HAP-1 (cell line): ENCODE data around the gene FSCN2.

Experiments
- DNase-seq, 2 experiments: peaks; one replicate each; pipeline ENCODE4 v3.0.0-alpha.2; 2016 to 2020; ENCODE audit warnings: low spot score in 2 of 2
- H3K27me3 ChIP-seq: fragments of 250-450 bp; sonication (Bioruptor Pico); 2 replicates; pipeline ENCODE4 v1.5.1; 2020; ENCODE audit warnings: low read depth, mild to moderate bottlenecking, moderate library complexity
- H3K36me3 ChIP-seq: fragments of 250-450 bp; sonication (Bioruptor Pico); replicated peaks from 2 replicates; pipeline ENCODE4 v1.5.1; 2020; ENCODE audit warnings: mild to moderate bottlenecking
- H3K4me1 ChIP-seq: fragments of 250-450 bp; sonication (Bioruptor Pico); 2 replicates; pipeline ENCODE4 v1.5.1; 2020; ENCODE audit warnings: mild to moderate bottlenecking
- H3K4me3 ChIP-seq: fragments of 250-450 bp; sonication (Bioruptor Pico); 2 replicates; pipeline ENCODE4 v1.5.1; 2020; ENCODE audit warnings: mild to moderate bottlenecking, moderate library complexity
- H3K9me3 ChIP-seq: fragments of 250-450 bp; sonication (Bioruptor Pico); 2 replicates; pipeline ENCODE4 v1.5.1; 2020; ENCODE audit warnings: mild to moderate bottlenecking, moderate library complexity
- in situ Hi-C: fragments of 300-500 bp; cut with MboI; formaldehyde crosslinking; loops from 3 replicates; pipeline ENCODE4 v1.14.3; 2020; ENCODE audit warnings: low sequenced_read_pairs, inconsistent platforms, mixed read lengths

Gene FSCN2

DNA sequence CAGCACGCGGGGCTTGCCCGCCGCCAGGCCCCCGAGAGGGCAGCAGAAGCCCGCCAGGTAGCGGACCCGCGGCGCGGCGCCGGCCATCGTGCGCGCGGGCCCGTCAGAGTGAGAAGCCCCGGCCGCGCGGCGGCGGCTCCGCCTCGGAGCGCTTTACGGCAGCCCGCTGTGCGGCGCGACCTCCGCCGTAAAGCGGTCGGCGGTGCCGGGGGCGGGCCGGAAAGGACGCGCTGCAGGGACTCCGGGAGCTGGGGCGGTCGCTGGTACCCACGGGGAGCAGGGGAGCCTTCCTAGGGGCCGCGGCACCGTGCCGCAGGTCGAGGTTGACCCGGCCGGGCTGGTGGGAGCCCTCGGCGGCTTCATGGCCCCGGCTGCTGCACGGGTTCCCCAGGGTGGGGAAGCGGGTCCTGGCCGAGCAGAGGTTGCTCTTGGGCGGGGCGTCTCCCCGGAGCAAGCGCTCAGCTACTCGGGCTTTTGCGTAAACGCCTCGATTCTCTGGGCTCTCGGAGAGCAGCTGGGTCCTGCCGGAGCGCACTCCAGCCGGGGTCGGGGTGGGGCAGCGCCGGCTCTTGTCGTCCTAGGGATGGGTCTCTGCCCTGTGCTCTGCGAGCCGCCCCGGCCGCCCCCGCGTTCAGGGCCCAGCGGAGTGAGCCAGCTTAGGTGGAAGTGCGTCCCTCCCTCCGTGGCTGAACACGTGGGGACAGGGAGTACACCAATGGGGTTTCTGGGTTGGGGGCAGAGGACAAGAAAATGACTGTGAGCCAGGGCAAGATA, 24.3 kb downstream of the FSCN2 start, which contains the start of gene FAAP100:
FAAP100 (minus strand) TSS at position 110 of the 774 bp plus-strand sequence; CDS start at position 87, 23 bp downstream.
- peaks cover 6% of the 10 kb centered on the region for H3K4me1 ChIP-seq
- in situ Hi-C loops: no loop called here
- H3K4me3 ChIP-seq: peak within 1 kb of the TSS; percentile 97
- no peaks in the 10 kb centered on the region for H3K9me3 ChIP-seq
- peaks cover 43% of the 10 kb centered on the region for H3K36me3 ChIP-seq
- DNase-seq: peak; percentile 64 to 85
- no peaks in the 10 kb centered on the region for H3K27me3 ChIP-seq

DNA sequence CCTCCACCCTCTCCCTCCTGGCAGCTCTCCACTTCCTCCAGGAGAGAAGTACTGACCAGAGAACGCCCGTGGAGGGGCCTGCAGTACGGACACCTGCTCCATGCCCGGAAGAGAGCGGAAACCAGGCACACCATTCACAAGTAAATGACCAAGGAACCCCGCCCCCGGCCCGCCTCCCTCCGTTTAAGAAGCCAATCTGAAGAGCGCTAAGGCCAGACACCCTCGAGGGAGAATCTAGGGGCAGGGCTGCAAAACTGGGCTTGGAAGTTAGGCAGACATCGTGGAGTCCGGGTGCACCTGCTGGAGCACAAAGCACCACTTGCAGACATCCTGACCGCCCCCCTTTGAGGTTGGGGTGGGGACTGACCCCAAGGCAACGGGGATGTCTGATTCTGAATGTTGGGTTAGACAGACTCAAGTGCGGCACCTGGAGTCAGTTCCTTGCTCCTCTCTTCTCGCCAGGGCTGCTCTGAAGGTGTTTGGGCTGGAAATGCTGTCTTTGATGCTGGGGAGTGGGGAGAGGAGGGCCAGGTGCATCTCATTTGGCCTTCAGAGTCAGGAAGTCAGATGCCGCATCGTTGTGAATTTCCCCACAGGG, 24.9 kb downstream of the FSCN2 start:
- in situ Hi-C loops: no loop called here
- peaks cover 41% of the 10 kb centered on the region for H3K36me3 ChIP-seq

DNA sequence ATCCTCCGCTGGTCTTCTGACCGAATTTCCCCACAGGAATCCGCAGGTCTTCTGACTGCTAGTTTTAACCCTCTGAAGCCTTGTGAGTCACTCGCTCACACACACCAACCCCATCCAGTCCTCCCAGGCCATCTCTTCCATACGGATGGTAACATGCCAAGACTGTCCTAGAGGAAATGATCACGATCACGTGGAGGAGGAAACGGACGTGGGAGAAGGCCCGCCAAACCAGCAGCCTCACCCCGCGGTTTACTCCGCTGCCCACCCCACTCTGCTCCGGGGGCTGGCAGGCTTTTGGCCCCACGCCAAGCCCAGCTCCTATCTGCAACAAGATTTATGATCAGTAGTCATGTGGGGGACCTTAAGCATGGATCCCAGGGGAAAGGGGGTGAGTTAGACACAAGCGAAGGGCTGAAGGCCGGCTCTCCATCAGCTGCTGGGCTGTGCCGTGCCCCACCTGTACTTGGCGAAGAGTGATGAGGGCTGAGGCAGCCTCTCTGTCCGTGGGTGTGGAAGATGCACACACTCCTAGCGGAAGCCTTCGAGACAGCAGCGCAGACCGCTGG, 25.5 kb downstream of the FSCN2 start:
- Histone ChIP-seq H3K27me3 (no peaks in the 10 kb centered on the region), H3K9me3 (no peaks in the 10 kb centered on the region), H3K4me1 (peaks cover 6% of the 10 kb centered on the region), H3K4me3 (peak overlapping the region; percentile 97), H3K36me3 (peaks cover 42% of the 10 kb centered on the region)
- in situ Hi-C loops: no loop called here
- no peak for DNase-seq

More for the DNA sequence above, 24.9 kb downstream of the FSCN2 start:
- Histone ChIP-seq H3K4me1 (peaks cover 6% of the 10 kb centered on the region), H3K27me3 (no peaks in the 10 kb centered on the region), H3K9me3 (no peaks in the 10 kb centered on the region), H3K4me3 (peak overlapping the region; percentile 97)
- DNase-seq: peak; percentile 89 to 94

DNA sequence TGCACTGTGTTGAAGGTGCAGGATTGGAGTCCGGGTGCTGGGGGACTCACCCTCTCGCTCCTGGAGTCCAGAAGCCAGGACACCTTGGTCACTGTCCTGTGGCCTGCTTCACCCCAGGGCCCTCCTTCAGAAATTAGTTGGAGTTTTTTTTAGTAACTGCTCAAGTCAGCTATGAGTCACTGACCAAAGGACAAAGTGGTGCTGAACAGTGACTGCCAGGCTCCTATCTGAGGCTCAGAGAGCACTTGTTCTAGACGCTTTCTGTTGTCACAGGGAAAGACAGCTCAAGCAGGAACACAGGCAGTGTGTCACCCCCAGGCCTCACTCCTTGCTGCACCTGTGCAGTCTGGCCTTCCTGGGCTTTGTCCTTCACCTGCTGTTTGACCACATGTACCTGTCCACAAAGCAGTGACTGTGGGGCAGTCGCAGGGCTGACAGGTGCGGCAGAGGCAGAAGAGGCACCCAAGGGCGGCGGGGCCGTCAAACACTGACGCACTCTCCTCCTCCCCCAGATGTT, 28.1 kb downstream of the FSCN2 start:
- Histone ChIP-seq H3K27me3 (no peaks in the 10 kb centered on the region), H3K36me3 (peaks cover 43% of the 10 kb centered on the region), H3K4me1 (peaks cover 6% of the 10 kb centered on the region), H3K9me3 (no peaks in the 10 kb centered on the region), H3K4me3 (no peak overlapping the region)
- no peak for DNase-seq
- in situ Hi-C loops: no loop called here

DNA sequence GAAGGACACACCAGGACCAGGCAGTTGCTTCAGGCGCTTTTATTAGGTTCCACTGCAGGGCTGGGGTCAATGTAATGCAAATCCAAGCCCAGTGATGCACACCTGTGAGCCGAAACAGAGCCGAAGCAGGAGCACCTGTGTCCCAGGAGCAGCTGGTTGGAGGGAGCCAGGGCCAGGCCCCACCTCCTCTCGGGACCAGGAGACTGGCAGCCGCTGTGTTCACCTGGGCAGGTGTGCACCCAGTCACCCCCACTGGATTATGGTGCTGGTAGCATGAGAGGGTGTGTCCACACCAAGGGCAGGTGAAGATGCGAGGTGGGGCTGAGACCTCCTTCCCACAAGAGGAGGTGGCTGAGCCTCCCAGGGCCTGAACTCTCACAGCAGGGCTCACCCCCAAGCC, 28.7 kb downstream of the FSCN2 start:
- H3K4me1 ChIP-seq: peaks cover 6% of the 10 kb centered on the region
- H3K36me3 ChIP-seq: peaks cover 47% of the 10 kb centered on the region
- H3K9me3 ChIP-seq: no peaks in the 10 kb centered on the region
- DNase-seq: no peak
- in situ Hi-C loops: no loop called here
- H3K4me3 ChIP-seq: no peak overlapping the region
- H3K27me3 ChIP-seq: no peaks in the 10 kb centered on the region

DNA sequence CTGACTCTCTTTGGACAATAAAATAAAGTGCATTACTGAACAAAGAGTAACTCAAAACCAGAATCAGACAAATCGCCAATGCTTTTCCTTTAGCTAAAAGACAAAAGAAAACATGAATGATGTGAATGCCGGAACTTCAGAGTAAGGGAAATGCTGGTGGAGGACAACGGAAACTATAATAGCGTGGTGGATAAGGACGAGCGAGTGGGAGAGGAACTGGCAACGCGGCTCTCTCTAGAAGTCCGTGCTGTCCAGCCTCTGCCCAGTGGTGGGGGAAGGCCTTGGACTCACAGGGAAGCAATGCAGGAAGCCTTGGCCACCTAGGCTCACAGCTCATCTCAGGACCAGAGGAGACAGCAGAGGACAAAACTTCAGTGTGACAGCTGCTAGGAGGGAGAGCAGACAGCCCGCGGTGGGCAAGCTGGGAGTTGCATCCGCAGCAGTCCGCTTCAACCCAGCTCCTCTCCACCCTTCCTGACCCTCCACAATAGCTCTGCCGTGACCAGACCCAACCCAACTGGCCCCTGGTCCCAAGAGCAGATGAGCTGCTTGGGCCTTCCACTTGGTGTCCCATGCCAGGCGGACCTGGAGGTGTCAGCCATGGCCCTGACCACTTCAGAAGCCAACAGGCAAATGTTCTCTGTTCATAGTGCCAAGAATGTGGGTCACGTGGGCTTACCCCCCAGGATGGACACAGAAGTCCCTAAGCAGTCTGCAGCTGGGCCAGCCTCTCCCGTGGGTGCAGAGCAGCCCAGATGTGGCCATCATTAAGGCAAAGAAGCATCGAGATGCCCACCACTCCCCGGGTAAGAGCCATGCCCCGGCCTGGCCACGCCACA, 29.3 kb downstream of the FSCN2 start:
- no peaks in the 10 kb centered on the region for H3K9me3 ChIP-seq
- H3K36me3 ChIP-seq: peaks cover 53% of the 10 kb centered on the region
- no peak for DNase-seq
- H3K27me3 ChIP-seq: no peaks in the 10 kb centered on the region
- in situ Hi-C loops: no loop called here
- H3K4me3 ChIP-seq: no peak overlapping the region
- H3K4me1 ChIP-seq: peaks cover 6% of the 10 kb centered on the region

DNA sequence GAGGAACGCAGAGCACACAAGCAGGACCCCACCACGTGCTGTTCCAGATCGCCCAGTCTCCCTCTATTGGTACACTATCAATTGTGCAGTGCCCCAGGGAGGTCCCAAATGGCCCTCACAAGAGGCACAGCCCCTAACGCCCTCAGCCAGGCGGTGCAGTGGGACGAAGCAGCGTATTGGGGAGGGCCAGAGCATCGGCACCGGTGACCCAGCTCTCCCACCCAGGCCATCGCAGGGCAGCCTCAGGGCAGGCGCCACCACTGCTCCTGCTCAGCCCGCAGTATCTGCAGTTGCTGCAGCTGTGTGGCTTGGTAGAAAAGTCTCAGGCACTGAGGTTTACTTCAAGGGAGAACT, 29.9 kb downstream of the FSCN2 start:
- in situ Hi-C loops: no loop called here
- Histone ChIP-seq H3K27me3 (no peaks in the 10 kb centered on the region), H3K36me3 (peaks cover 54% of the 10 kb centered on the region), H3K4me3 (no peak overlapping the region), H3K9me3 (no peaks in the 10 kb centered on the region), H3K4me1 (peaks cover 6% of the 10 kb centered on the region)
- no peak for DNase-seq

DNA sequence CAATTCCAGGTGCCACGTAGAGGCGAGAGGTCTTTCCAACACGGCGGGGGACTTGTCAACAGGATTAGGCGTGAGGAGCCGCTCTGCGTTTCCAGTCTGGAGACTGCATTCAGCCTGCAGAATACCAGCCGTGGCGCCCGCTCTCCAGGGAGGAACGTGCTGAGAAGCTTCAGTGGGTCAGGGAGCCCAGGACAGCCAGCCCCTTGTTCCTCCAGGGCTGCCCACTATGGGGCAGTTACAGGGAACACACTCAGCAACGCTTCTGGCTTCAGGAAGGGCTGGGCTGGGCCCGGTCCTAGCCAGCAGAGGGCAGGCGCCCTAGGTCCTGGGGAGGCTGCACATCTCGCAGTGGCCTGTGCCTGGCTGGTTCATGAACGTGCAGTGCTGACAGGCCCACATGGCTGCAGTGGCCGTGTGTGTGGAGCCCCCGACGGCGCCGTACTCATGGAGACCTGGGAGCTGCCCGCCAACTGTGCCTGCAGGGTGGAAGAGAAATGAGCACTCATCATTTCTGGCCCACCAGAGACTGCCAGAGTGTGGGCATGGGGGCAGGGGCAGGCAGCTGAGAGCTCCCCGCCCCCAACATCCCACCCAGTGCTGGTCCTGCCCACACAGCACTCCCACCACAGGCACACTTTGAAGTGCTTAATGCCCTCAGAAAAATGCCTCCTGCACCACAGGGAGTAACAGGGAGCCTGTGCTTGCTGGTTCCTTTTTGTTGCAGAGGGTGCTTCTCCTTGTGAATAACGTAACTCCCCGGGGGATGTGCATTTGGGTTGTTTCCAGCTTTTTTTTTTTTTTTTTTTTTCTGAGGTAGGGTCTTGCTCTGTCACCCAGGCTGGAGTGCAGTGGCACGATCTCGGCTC, 31.0 kb downstream of the FSCN2 start:
- Histone ChIP-seq H3K4me3 (no peak overlapping the region), H3K9me3 (no peaks in the 10 kb centered on the region), H3K36me3 (peaks cover 60% of the 10 kb centered on the region), H3K27me3 (no peaks in the 10 kb centered on the region), H3K4me1 (no peaks in the 10 kb centered on the region)
- DNase-seq: peak in 1 of 2 experiments; percentile 14
- in situ Hi-C loops: no loop called here

DNA sequence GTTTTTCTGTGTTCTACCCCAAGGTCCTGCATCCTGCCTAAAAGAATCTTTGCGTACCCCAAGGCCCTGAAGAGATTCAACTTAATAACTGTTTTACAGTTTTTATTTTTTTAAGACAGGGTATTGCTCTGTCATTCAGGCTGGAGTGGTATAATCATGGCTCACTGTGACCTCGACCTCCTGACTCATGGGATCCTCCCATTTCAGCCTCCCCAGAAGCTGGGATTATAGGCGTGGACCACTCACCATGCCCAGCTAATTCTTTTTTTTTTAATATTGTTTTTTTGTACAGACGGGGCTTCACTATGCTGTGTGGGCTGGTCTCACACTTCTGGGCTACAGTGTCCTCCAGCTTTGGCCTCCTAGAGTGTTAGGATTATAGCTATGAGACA, 33.3 kb downstream of the FSCN2 start:
- in situ Hi-C loops: no loop called here
- no peaks in the 10 kb centered on the region for H3K4me1 ChIP-seq
- no peaks in the 10 kb centered on the region for H3K27me3 ChIP-seq
- peaks cover 78% of the 10 kb centered on the region for H3K36me3 ChIP-seq
- no peak for DNase-seq
- H3K4me3 ChIP-seq: no peak overlapping the region
- no peaks in the 10 kb centered on the region for H3K9me3 ChIP-seq

DNA sequence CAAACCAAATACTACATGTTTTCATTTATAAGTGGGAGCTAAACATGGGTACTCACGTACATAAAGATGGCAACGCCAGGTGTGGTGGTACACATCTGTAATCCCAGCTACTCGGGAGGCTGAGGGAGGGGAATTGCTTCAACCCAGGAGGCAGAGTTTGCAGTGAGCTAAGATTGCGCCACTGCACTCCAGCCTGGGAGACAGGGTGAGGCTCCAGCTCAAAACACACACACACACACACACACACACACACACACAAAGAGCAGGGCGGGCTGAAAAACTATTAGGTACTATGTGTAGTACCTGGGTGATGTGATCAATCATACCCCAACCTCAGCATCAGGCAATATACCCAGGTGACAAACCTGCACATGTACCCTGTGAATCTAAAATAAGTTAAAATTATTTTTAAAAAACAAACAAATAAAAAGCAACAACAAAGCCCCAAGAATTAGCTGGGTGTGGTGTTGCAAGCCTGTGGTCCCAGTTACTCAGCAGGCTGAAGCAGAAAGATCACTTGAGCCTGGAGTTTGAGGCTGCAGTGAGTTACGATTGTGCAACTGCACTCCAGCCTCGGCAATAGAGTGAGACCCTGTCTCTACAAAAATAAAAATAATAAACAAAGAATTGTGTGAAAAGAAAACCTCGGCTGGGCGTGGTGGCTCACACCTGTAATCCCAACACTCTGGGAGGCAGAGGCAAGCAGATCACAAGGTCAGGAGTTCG, 35.8 kb downstream of the FSCN2 start:
- no peak for DNase-seq
- Histone ChIP-seq H3K4me1 (no peaks in the 10 kb centered on the region), H3K27me3 (no peaks in the 10 kb centered on the region), H3K9me3 (no peaks in the 10 kb centered on the region), H3K36me3 (peaks cover 78% of the 10 kb centered on the region), H3K4me3 (no peak overlapping the region)
- in situ Hi-C loops: no loop called here

DNA sequence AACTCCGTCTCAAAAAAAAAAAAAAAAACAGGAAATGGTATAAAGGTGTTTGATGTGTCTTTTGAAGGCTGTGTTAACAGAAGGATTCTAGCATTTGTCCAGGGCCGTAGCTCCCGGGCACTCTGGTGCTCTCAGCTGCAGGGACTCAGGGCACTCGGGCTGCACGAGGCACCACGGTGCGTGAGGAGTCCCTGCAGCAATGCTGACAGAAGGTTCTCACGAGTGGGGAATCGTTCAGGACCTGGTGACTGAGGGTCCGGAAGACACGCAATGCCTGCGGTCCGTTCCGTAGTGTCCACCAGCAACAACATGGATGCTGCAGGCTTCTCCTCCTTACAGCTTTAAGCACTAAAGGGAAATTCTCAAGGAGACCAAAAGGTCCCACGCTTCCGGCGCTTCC, 36.6 kb downstream of the FSCN2 start:
- DNase-seq: no peak
- no peak overlapping the region for H3K4me3 ChIP-seq
- peaks cover 81% of the 10 kb centered on the region for H3K36me3 ChIP-seq
- no peaks in the 10 kb centered on the region for H3K27me3 ChIP-seq
- in situ Hi-C loops: no loop called here
- no peaks in the 10 kb centered on the region for H3K4me1 ChIP-seq
- H3K9me3 ChIP-seq: no peaks in the 10 kb centered on the region

DNA sequence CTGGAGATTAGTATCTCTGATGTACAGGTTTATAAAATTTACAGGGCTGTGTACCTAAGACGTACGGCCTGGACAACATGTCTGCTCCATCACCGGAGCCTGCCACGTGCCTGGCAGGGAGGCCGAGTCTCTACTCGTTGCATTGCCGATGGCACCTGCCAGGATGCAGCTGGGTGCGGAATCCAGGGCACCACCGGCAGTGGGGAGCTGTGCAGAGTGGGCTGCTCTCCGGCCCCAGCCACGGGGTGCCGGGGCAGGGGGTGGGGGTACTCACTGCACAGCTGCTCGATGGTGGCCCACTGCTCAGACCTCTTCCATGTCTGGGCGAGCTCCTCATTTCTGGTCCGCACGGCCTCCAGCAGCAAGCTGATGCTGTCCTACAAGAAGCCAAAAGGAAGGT, 37.1 kb downstream of the FSCN2 start:
- Histone ChIP-seq H3K4me3 (no peak overlapping the region), H3K27me3 (no peaks in the 10 kb centered on the region), H3K36me3 (peaks cover 82% of the 10 kb centered on the region), H3K4me1 (no peaks in the 10 kb centered on the region), H3K9me3 (no peaks in the 10 kb centered on the region)
- no peak for DNase-seq
- in situ Hi-C loops: no loop called here
